ENCODE measurements around the gene SH3PXD2B. TPM values are rescaled to one million over a fixed set of nuclear protein-coding genes. Genes with fewer than 3 reads are reported as not detected.

The SH3PXD2B gene
- total and polyA plus RNA-seq, 2 of the 13 experiments (the other 11 are each of a cell fraction or from before 2014, with no cell fraction given) = 3.4 to 4.6 TPM

- Histone ChIP-seq H3K79me2 (ENCODE audit: insufficient read depth, low read length) (no peaks in the 10 kb centered on the region), H2AFZ (ENCODE audit: low read length) (no peak overlapping the region), H3K27ac (ENCODE audit: extremely low read length, insufficient read depth, low read length) (no peak overlapping the region), H3K4me2 (ENCODE audit: low read depth, low read length) (peak overlapping the region; percentile 26; the same call in 1 of the 2 replicates), H3K36me3 (replicated peaks in 1 of 2; ENCODE audit: control insufficient read depth in 1 of 2, insufficient read depth in 2 of 2, low read length in 2 of 2) (no peaks in the 10 kb centered on the region), H3K9me3 (ENCODE audit: low read length) (no peaks in the 10 kb centered on the region), H3K27me3 (ENCODE audit: control insufficient read depth in 1 of 2, insufficient read depth in 2 of 2, low read length in 2 of 2) (peaks cover 2 to 9% of the 10 kb centered on the region in 2 experiments; a peak in 2 of 5 replicates), H3K9ac (ENCODE audit: insufficient read depth, low read depth, low read length) (no peak overlapping the region), H4K20me1 (ENCODE audit: insufficient read depth, low read length) (no peaks in the 10 kb centered on the region), H3K4me1 (ENCODE audit: insufficient read depth, low read length) (peaks cover 50% of the 10 kb centered on the region), H3K4me3 (replicated peaks in 1 of 3; ENCODE audit: insufficient read depth in 1 of 3, low read depth in 2 of 3, low read length in 3 of 3) (no peak overlapping the region)
- intact Hi-C loops (cut with micrococcal nuclease; ENCODE audit: unreplicated experiment) = no loop called here
- in situ Hi-C loops (cut with HindIII; ENCODE audit: extremely low pct_ligation_motif_present, low pct_unique_long_range_greater_than_20kb) = no loop called here
- ATAC-seq = no peak
- TF ChIP-seq JDP2 (CRISPR knock-in tag; IDR thresholded peaks at IDR 0.05; ENCODE audit: borderline replicate concordance) = no peak
- no peak for TF ChIP-seq ZFYVE20 (CRISPR knock-in tag; IDR thresholded peaks at IDR 0.05; ENCODE audit: borderline replicate concordance, low read depth)
- no peak for TF ChIP-seq ZNF780A (CRISPR knock-in tag; IDR thresholded peaks at IDR 0.05)
- no peak for TF ChIP-seq AGO2 (optimal IDR thresholded peaks at IDR 0.05; ENCODE audit: low read depth, low read length)
- TF ChIP-seq DMTF1 (CRISPR knock-in tag; IDR thresholded peaks at IDR 0.05) = no peak
- TF ChIP-seq ZNF337 (CRISPR knock-in tag; IDR thresholded peaks at IDR 0.05; ENCODE audit: borderline replicate concordance, low read depth) = no peak
- TF ChIP-seq RXRB (CRISPR knock-in tag; IDR thresholded peaks at IDR 0.05; ENCODE audit: borderline replicate concordance) = no peak
- no peak for TF ChIP-seq ZSCAN25 (CRISPR knock-in tag; IDR thresholded peaks at IDR 0.05)
- TF ChIP-seq ZNF274 (CRISPR knock-in tag; IDR thresholded peaks at IDR 0.05) = no peak
- BruUV-seq (replicated peaks) = no TSS peak
- no peak for FAIRE-seq
- CTCF ChIA-PET (ENCODE audit: low intra/inter-chr PET ratio, low total read pairs) = no interaction called here
- WGBS (ENCODE audit: low lambda C conversion rate) = 18% methylated on average over 9 of the region's 9 CpGs
- POLR2A ChIA-PET = no interaction called here
- no peak for DNase-seq (ENCODE audit: low spot score)
Measured at GRCh38 chr5:172458976-172459782, 4.9 kb upstream of the SH3PXD2B start.
